ENCODE results near the gene RACGAP1. TPM values are rescaled to one million over a fixed set of nuclear protein-coding genes. Genes with fewer than 3 reads are reported as not detected.

The RACGAP1 gene
- total and polyA plus RNA-seq, 2 experiments from 2014 or later: 19.0 to 52.8 TPM

DNA sequence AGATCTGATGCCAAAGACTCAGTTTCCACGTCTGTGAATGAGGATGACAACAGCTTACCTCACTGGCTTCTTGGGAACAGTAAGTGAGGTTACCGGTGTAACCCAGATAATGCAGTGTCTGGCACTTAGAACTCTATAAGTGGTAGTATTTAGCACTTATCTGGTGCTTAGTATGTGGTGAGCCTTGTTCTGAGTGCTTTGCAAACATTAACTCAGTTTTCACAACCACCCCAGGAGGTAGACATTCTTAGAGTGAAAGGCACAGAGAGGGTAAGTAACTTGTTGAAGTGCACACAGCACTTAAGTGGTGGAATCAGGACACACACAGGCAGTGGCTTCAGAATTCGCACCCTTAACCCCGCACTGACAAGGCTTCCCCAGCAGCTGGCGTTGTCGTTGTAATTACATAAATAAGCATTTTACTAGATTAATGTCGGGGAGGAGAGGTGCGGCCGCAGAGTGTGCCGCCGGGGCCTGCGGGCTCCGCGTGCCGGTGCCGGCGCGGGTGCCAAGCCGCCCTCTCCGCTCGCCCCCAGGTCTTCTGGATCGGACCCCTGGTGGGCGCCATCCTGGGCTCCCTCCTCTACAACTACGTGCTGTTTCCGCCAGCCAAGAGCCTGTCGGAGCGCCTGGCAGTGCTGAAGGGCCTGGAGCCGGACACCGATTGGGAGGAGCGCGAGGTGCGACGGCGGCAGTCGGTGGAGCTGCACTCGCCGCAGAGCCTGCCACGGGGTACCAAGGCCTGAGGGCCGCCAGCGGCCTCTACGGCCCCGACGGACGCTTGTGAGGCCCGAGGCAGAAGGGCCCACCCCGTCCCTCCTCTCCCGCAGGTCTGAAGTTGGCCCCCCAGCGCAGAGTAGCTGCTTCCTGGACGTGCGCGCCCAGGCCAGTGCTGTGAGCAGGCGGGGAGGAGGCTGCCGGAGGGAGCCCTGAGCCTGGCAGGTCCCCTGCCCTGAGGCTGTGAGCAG, 70.1 kb downstream of the RACGAP1 start:
- H3K27me3 ChIP-seq (ENCODE audit: insufficient read depth): peaks cover 54% of the 10 kb centered on the region

GRCh38 chr12:49953961-49954846, 71.1 kb downstream of the RACGAP1 start:
- DNase-seq (ENCODE audit: low spot score): no peak
- Histone ChIP-seq H2AFZ (no peak overlapping the region), H3K27me3 (ENCODE audit: insufficient read depth) (peaks cover 46% of the 10 kb centered on the region), H4K20me1 (replicated peaks; ENCODE audit: insufficient read depth) (no peaks in the 10 kb centered on the region), H3F3A (replicated peaks; ENCODE audit: low read depth) (no peaks in the 10 kb centered on the region), H3K4me1 (ENCODE audit: insufficient read depth) (peaks cover 21% of the 10 kb centered on the region), H3K36me3 (ENCODE audit: insufficient read depth) (no peaks in the 10 kb centered on the region), H3K79me2 (replicated peaks; ENCODE audit: insufficient read depth) (no peaks in the 10 kb centered on the region), H3K27ac (ENCODE audit: low read depth) (no peak overlapping the region), H3K4me2 (no peak overlapping the region), H3K4me3 (no peak overlapping the region), H3K9me2 (ENCODE audit: insufficient read depth) (no peaks in the 10 kb centered on the region)
- Mint-ChIP-seq H3K4me3 (no peak overlapping the region; the same call in 2 of the 3 replicates), H3K36me3 (ENCODE audit: low read depth) (no peaks in the 10 kb centered on the region), H3K4me1 (peaks cover 12% of the 10 kb centered on the region), H3K9me3 (no peaks in the 10 kb centered on the region), H3K27me3 (ENCODE audit: insufficient read depth, low read depth, poor library complexity) (peaks cover 17% of the 10 kb centered on the region), H3K27ac (no peak overlapping the region; the same call in 1 of the 2 replicates)
- no peak for ATAC-seq
- TF ChIP-seq NANOG (IDR thresholded peaks at IDR 0.05; ENCODE audit: borderline replicate concordance): no peak
- TF ChIP-seq EZH2phosphoT487 (IDR thresholded peaks at IDR 0.05; ENCODE audit: unreplicated experiment): no peak
- TF ChIP-seq ZNF114 (CRISPR knock-in tag; IDR thresholded peaks at IDR 0.05): no peak
- TF ChIP-seq EZH2 (IDR thresholded peaks at IDR 0.05; ENCODE audit: low read depth, unreplicated experiment): no peak
- TF ChIP-seq, protein P1, sequence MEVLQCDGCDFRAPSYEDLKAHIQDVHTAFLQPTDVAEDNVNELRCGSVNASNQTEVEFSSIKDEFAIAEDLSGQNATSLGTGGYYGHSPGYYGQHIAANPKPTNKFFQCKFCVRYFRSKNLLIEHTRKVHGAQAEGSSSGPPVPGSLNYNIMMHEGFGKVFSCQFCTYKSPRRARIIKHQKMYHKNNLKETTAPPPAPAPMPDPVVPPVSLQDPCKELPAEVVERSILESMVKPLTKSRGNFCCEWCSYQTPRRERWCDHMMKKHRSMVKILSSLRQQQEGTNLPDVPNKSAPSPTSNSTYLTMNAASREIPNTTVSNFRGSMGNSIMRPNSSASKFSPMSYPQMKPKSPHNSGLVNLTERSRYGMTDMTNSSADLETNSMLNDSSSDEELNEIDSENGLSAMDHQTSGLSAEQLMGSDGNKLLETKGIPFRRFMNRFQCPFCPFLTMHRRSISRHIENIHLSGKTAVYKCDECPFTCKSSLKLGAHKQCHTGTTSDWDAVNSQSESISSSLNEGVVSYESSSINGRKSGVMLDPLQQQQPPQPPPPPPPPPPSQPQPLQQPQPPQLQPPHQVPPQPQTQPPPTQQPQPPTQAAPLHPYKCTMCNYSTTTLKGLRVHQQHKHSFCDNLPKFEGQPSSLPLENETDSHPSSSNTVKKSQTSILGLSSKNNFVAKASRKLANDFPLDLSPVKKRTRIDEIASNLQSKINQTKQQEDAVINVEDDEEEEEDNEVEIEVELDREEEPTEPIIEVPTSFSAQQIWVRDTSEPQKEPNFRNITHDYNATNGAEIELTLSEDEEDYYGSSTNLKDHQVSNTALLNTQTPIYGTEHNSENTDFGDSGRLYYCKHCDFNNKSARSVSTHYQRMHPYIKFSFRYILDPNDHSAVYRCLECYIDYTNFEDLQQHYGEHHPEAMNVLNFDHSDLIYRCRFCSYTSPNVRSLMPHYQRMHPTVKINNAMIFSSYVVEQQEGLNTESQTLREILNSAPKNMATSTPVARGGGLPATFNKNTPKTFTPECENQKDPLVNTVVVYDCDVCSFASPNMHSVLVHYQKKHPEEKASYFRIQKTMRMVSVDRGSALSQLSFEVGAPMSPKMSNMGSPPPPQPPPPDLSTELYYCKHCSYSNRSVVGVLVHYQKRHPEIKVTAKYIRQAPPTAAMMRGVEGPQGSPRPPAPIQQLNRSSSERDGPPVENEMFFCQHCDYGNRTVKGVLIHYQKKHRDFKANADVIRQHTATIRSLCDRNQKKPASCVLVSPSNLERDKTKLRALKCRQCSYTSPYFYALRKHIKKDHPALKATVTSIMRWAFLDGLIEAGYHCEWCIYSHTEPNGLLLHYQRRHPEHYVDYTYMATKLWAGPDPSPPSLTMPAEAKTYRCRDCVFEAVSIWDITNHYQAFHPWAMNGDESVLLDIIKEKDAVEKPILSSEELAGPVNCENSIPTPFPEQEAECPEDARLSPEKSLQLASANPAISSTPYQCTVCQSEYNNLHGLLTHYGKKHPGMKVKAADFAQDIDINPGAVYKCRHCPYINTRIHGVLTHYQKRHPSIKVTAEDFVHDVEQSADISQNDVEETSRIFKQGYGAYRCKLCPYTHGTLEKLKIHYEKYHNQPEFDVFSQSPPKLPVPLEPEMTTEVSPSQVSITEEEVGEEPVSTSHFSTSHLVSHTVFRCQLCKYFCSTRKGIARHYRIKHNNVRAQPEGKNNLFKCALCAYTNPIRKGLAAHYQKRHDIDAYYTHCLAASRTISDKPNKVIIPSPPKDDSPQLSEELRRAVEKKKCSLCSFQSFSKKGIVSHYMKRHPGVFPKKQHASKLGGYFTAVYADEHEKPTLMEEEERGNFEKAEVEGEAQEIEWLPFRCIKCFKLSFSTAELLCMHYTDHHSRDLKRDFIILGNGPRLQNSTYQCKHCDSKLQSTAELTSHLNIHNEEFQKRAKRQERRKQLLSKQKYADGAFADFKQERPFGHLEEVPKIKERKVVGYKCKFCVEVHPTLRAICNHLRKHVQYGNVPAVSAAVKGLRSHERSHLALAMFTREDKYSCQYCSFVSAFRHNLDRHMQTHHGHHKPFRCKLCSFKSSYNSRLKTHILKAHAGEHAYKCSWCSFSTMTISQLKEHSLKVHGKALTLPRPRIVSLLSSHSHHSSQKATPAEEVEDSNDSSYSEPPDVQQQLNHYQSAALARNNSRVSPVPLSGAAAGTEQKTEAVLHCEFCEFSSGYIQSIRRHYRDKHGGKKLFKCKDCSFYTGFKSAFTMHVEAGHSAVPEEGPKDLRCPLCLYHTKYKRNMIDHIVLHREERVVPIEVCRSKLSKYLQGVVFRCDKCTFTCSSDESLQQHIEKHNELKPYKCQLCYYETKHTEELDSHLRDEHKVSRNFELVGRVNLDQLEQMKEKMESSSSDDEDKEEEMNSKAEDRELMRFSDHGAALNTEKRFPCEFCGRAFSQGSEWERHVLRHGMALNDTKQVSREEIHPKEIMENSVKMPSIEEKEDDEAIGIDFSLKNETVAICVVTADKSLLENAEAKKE (CRISPR knock-in tag; IDR thresholded peaks at IDR 0.05): no peak

More for the DNA sequence above, 70.1 kb downstream of the RACGAP1 start:
- Histone ChIP-seq H3K4me2 (peak overlapping the region; percentile 80), H3K27ac (ENCODE audit: low read depth) (no peak overlapping the region), H3F3A (replicated peaks; ENCODE audit: low read depth) (no peaks in the 10 kb centered on the region), H3K4me1 (ENCODE audit: insufficient read depth) (peaks cover 29% of the 10 kb centered on the region), H2AFZ (peak overlapping the region; percentile 94), H3K9me2 (ENCODE audit: insufficient read depth) (no peaks in the 10 kb centered on the region), H4K20me1 (replicated peaks; ENCODE audit: insufficient read depth) (no peaks in the 10 kb centered on the region), H3K79me2 (replicated peaks; ENCODE audit: insufficient read depth) (no peaks in the 10 kb centered on the region), H3K36me3 (ENCODE audit: insufficient read depth) (no peaks in the 10 kb centered on the region), H3K4me3 (peak overlapping the region; percentile 47)
- peaks cover under 1% of the 10 kb centered on the region; the same call in 2 of the 3 replicates for H3K9me3 Mint-ChIP-seq
- peak; percentile 80 for ATAC-seq
- H3K27ac Mint-ChIP-seq: no peak overlapping the region
- no peak overlapping the region for H3K4me3 Mint-ChIP-seq
- peaks cover 22% of the 10 kb centered on the region for H3K4me1 Mint-ChIP-seq
- H3K27me3 Mint-ChIP-seq (ENCODE audit: insufficient read depth, low read depth, poor library complexity): peaks cover 26% of the 10 kb centered on the region
- peak; percentile 78 for DNase-seq (ENCODE audit: low spot score)
- TF ChIP-seq CTCF (conservative IDR thresholded peaks at IDR 0.05; ENCODE audit: low read depth in 2 of 2) (0 out of 4 replicates have a peak, but pooled peaks of 1 of the 2 experiments have one; percentile 3), CREB1 (CRISPR knock-in tag; IDR thresholded peaks at IDR 0.05; ENCODE audit: low read depth) (no peak)
- no peaks in the 10 kb centered on the region for H3K36me3 Mint-ChIP-seq (ENCODE audit: low read depth)

Data from GM23338 (cell line).